Effector memory CD4-positive, alpha-beta T cell (primary cell): ENCODE measurements around the gene CACNA2D3.

Source experiments
- DNase-seq, 3 donors: peaks; one replicate each; pipeline ENCODE4 v3.0.0-alpha.2; 2020
- H3K27ac ChIP-seq: 2 replicates; pipeline ENCODE4 v1.7.0; 2013; ENCODE audit warnings: mild to moderate bottlenecking, low read length, moderate library complexity; ENCODE audit not compliant: insufficient read depth, poor library complexity, severe bottlenecking
- H3K27me3 ChIP-seq: replicated peaks from 2 replicates; pipeline ENCODE4 v1.7.0; 2013; ENCODE audit warnings: mild to moderate bottlenecking, low read length; ENCODE audit not compliant: insufficient read depth, control insufficient read depth, poor library complexity, severe bottlenecking
- H3K36me3 ChIP-seq: 2 replicates; pipeline ENCODE4 v1.7.0; 2013; ENCODE audit warnings: mild to moderate bottlenecking, low read length, moderate library complexity; ENCODE audit not compliant: control insufficient read depth, insufficient read depth
- H3K4me1 ChIP-seq: 2 replicates; pipeline ENCODE4 v1.7.0; 2013; ENCODE audit warnings: low read length, mild to moderate bottlenecking; ENCODE audit not compliant: control insufficient read depth, insufficient read depth, poor library complexity, severe bottlenecking
- H3K4me3 ChIP-seq: 2 replicates; pipeline ENCODE4 v1.7.0; 2013; ENCODE audit warnings: low read length, low read depth, mild to moderate bottlenecking; ENCODE audit not compliant: insufficient read depth, poor library complexity, severe bottlenecking
- H3K9me3 ChIP-seq: 2 replicates; pipeline ENCODE4 v1.7.0; 2013; ENCODE audit warnings: mild to moderate bottlenecking, low read length, moderate library complexity; ENCODE audit not compliant: control insufficient read depth

Gene CACNA2D3

GRCh38 chr3:54228806-54229205 lies 106.5 kb downstream of the CACNA2D3 start:
- no peak for DNase-seq
- H3K27me3 ChIP-seq: no peaks in the 10 kb centered on the region
- H3K36me3 ChIP-seq: no peaks in the 10 kb centered on the region
- no peaks in the 10 kb centered on the region for H3K4me1 ChIP-seq
- H3K9me3 ChIP-seq: no peaks in the 10 kb centered on the region
- no peak overlapping the region for H3K27ac ChIP-seq
- H3K4me3 ChIP-seq: no peak overlapping the region

GRCh38 chr3:54232618-54233017 lies 110.3 kb downstream of the CACNA2D3 start:
- no peaks in the 10 kb centered on the region for H3K27me3 ChIP-seq
- no peak overlapping the region for H3K27ac ChIP-seq
- DNase-seq: no peak
- H3K9me3 ChIP-seq: no peaks in the 10 kb centered on the region
- H3K36me3 ChIP-seq: no peaks in the 10 kb centered on the region
- H3K4me1 ChIP-seq: no peaks in the 10 kb centered on the region
- H3K4me3 ChIP-seq: no peak overlapping the region

- no peaks in the 10 kb centered on the region for H3K36me3 ChIP-seq
- H3K4me1 ChIP-seq: no peaks in the 10 kb centered on the region
- no peak for DNase-seq
- H3K4me3 ChIP-seq: no peak overlapping the region
- H3K27ac ChIP-seq: no peak overlapping the region
- no peaks in the 10 kb centered on the region for H3K27me3 ChIP-seq
- H3K9me3 ChIP-seq: no peaks in the 10 kb centered on the region
Observed at GRCh38 chr3:54235998-54236397, 113.6 kb downstream of the CACNA2D3 start.

GRCh38 chr3:54237109-54237508 lies 114.8 kb downstream of the CACNA2D3 start:
- H3K9me3 ChIP-seq: no peaks in the 10 kb centered on the region
- no peaks in the 10 kb centered on the region for H3K27me3 ChIP-seq
- H3K4me3 ChIP-seq: no peak overlapping the region
- H3K36me3 ChIP-seq: no peaks in the 10 kb centered on the region
- H3K27ac ChIP-seq: no peak overlapping the region
- no peaks in the 10 kb centered on the region for H3K4me1 ChIP-seq
- no peak for DNase-seq

GRCh38 chr3:54237788-54238502 lies 115.6 kb downstream of the CACNA2D3 start:
- H3K4me3 ChIP-seq: no peak overlapping the region
- no peaks in the 10 kb centered on the region for H3K9me3 ChIP-seq
- H3K4me1 ChIP-seq: no peaks in the 10 kb centered on the region
- no peaks in the 10 kb centered on the region for H3K36me3 ChIP-seq
- H3K27me3 ChIP-seq: no peaks in the 10 kb centered on the region
- DNase-seq: no peak
- no peak overlapping the region for H3K27ac ChIP-seq

GRCh38 chr3:54240309-54240708 lies 118.0 kb downstream of the CACNA2D3 start:
- Histone ChIP-seq H3K27ac (no peak overlapping the region), H3K36me3 (no peaks in the 10 kb centered on the region), H3K9me3 (no peaks in the 10 kb centered on the region), H3K4me3 (no peak overlapping the region), H3K4me1 (no peaks in the 10 kb centered on the region), H3K27me3 (no peaks in the 10 kb centered on the region)
- no peak for DNase-seq

GRCh38 chr3:54243056-54243931 lies 120.9 kb downstream of the CACNA2D3 start:
- no peaks in the 10 kb centered on the region for H3K9me3 ChIP-seq
- no peak overlapping the region for H3K27ac ChIP-seq
- no peaks in the 10 kb centered on the region for H3K4me1 ChIP-seq
- H3K36me3 ChIP-seq: no peaks in the 10 kb centered on the region
- no peak for DNase-seq
- H3K27me3 ChIP-seq: no peaks in the 10 kb centered on the region
- H3K4me3 ChIP-seq: no peak overlapping the region

- H3K4me1 ChIP-seq: no peaks in the 10 kb centered on the region
- no peaks in the 10 kb centered on the region for H3K36me3 ChIP-seq
- DNase-seq: no peak
- no peak overlapping the region for H3K4me3 ChIP-seq
- no peak overlapping the region for H3K27ac ChIP-seq
- no peaks in the 10 kb centered on the region for H3K27me3 ChIP-seq
- H3K9me3 ChIP-seq: no peaks in the 10 kb centered on the region
Observed at GRCh38 chr3:54243960-54244682, 121.8 kb downstream of the CACNA2D3 start.

- H3K9me3 ChIP-seq: no peaks in the 10 kb centered on the region
- H3K27ac ChIP-seq: no peak overlapping the region
- no peaks in the 10 kb centered on the region for H3K4me1 ChIP-seq
- no peak overlapping the region for H3K4me3 ChIP-seq
- no peak for DNase-seq
- H3K36me3 ChIP-seq: no peaks in the 10 kb centered on the region
- H3K27me3 ChIP-seq: no peaks in the 10 kb centered on the region
Observed at GRCh38 chr3:54251705-54252104, 129.4 kb downstream of the CACNA2D3 start.
